SK-N-SH treated with all-trans-retinoic acid at 6 μM for 48 hours (cell line): ENCODE data around the gene FRMPD2.
"Not testable (repeated sequence)": the region's sequence is repeated elsewhere in the genome, so short reads cannot be mapped to it uniquely, and the experiment has no call there.

Source experiments
- ATAC-seq: fragments of 200-7000 bp; cut with Tn5 transposase; 3 replicates; pipeline ENCODE4 v1.9.1; 2020; ENCODE audit warnings: mild to moderate bottlenecking, moderate library complexity
- ARNTL ChIP-seq: fragments of 450-650 bp; formaldehyde crosslinking; IDR thresholded peaks from 2 replicates; pipeline ENCODE4 v1.5.0; 2020; ENCODE audit warnings: low read depth, mild to moderate bottlenecking, moderate library complexity, borderline replicate concordance
- CSDC2 ChIP-seq: fragments of 250-450 bp; sonication (Bioruptor Pico); IDR thresholded peaks from 2 replicates; pipeline ENCODE4 v1.5.0; 2020; ENCODE audit warnings: mild to moderate bottlenecking, moderate library complexity
- ESRRG ChIP-seq: fragments of 250-450 bp; sonication (Bioruptor Pico); IDR thresholded peaks from 2 replicates; pipeline ENCODE4 v1.6.1; 2021; ENCODE audit warnings: mild to moderate bottlenecking
- GLIS3 ChIP-seq: fragments of 250-450 bp; sonication (Bioruptor Pico); IDR thresholded peaks from 2 replicates; pipeline ENCODE4 v1.5.0; 2020; ENCODE audit warnings: mild to moderate bottlenecking, moderate library complexity
- OSR1 ChIP-seq: fragments of 250-450 bp; sonication (Bioruptor Pico); IDR thresholded peaks from 2 replicates; pipeline ENCODE4 v1.8.0; 2022; ENCODE audit warnings: moderate library complexity, mild to moderate bottlenecking, inconsistent platforms
- PPARA ChIP-seq: fragments of 250-450 bp; sonication (Bioruptor Pico); IDR thresholded peaks from 2 replicates; pipeline ENCODE4 v1.5.0; 2020; ENCODE audit warnings: mild to moderate bottlenecking, borderline replicate concordance
- RARB ChIP-seq: fragments of 250-450 bp; sonication (Bioruptor Pico); IDR thresholded peaks from 2 replicates; pipeline ENCODE4 v1.8.0; 2021; ENCODE audit warnings: mild to moderate bottlenecking, moderate library complexity
- TOX ChIP-seq: fragments of 250-450 bp; sonication (Bioruptor Pico); IDR thresholded peaks from 2 replicates; pipeline ENCODE4 v1.8.0; 2021; ENCODE audit warnings: mild to moderate bottlenecking, moderate library complexity, borderline replicate concordance
- ZFP3 ChIP-seq: fragments of 250-450 bp; sonication (Bioruptor Pico); IDR thresholded peaks from 2 replicates; pipeline ENCODE4 v1.5.0; 2020; ENCODE audit warnings: mild to moderate bottlenecking, moderate library complexity
- ZFP30 ChIP-seq: fragments of 450-650 bp; formaldehyde crosslinking; IDR thresholded peaks from 2 replicates; pipeline ENCODE4 v1.5.0; 2022; ENCODE audit warnings: mild to moderate bottlenecking, moderate library complexity
- TF ChIP-seq, protein P1 (sequence below): fragments of 250-450 bp; sonication (Bioruptor Pico); IDR thresholded peaks from 2 replicates; pipeline ENCODE4 v1.5.0; 2020; ENCODE audit warnings: mild to moderate bottlenecking, moderate library complexity
- TF ChIP-seq, protein P2 (sequence below): fragments of 250-450 bp; sonication (Bioruptor Pico); IDR thresholded peaks from 2 replicates; pipeline ENCODE4 v1.5.1; 2021; ENCODE audit warnings: mild to moderate bottlenecking, moderate library complexity
- TF ChIP-seq, protein P3 (sequence below): fragments of 250-450 bp; sonication (Bioruptor Pico); IDR thresholded peaks from 2 replicates; pipeline ENCODE4 v1.8.0; 2020; ENCODE audit warnings: mild to moderate bottlenecking, moderate library complexity, borderline replicate concordance
- TF ChIP-seq, protein P4 (sequence below): fragments of 250-450 bp; sonication (Bioruptor Pico); IDR thresholded peaks from 2 replicates; pipeline ENCODE4 v1.5.1; 2020; ENCODE audit warnings: low read depth, mild to moderate bottlenecking, moderate library complexity
- TF ChIP-seq, protein P5 (sequence below): fragments of 250-450 bp; sonication (Bioruptor Pico); IDR thresholded peaks from 2 replicates; pipeline ENCODE4 v1.8.0; 2021; ENCODE audit warnings: low read depth, mild to moderate bottlenecking, moderate library complexity, borderline replicate concordance

The FRMPD2 gene

DNA sequence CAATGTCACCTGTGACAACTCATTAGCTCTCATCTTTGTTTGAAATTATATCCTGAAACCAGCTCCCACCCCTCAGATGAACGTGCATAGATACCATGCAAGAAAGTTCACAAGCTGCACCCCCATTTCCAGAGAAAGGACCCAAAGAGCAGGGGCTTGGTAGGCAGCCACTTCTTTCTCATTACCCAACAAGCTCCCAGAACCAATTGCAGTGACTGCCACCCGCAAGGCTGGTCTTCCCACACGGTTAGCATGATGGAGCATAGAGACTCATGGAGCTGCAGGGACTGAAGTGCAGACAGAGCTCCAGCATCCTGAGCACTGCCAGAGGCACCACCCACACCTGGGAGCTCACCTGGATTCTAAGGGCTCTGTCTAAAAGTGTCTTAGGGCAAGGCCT, 28.5 kb downstream of the FRMPD2 start:
- no peak for ATAC-seq
- TF ChIP-seq ARNTL (CRISPR knock-in tag) (no peak), ZFP3 (CRISPR knock-in tag) (no peak), ESRRG (CRISPR knock-in tag) (no peak), GLIS3 (CRISPR knock-in tag) (no peak), PPARA (CRISPR knock-in tag) (no peak), OSR1 (CRISPR knock-in tag) (no peak), CSDC2 (CRISPR knock-in tag) (no peak)
- TF ChIP-seq, protein P1, sequence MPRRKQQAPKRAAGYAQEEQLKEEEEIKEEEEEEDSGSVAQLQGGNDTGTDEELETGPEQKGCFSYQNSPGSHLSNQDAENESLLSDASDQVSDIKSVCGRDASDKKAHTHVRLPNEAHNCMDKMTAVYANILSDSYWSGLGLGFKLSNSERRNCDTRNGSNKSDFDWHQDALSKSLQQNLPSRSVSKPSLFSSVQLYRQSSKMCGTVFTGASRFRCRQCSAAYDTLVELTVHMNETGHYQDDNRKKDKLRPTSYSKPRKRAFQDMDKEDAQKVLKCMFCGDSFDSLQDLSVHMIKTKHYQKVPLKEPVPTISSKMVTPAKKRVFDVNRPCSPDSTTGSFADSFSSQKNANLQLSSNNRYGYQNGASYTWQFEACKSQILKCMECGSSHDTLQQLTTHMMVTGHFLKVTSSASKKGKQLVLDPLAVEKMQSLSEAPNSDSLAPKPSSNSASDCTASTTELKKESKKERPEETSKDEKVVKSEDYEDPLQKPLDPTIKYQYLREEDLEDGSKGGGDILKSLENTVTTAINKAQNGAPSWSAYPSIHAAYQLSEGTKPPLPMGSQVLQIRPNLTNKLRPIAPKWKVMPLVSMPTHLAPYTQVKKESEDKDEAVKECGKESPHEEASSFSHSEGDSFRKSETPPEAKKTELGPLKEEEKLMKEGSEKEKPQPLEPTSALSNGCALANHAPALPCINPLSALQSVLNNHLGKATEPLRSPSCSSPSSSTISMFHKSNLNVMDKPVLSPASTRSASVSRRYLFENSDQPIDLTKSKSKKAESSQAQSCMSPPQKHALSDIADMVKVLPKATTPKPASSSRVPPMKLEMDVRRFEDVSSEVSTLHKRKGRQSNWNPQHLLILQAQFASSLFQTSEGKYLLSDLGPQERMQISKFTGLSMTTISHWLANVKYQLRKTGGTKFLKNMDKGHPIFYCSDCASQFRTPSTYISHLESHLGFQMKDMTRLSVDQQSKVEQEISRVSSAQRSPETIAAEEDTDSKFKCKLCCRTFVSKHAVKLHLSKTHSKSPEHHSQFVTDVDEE (CRISPR knock-in tag) = no peak
- TF ChIP-seq, protein P2, sequence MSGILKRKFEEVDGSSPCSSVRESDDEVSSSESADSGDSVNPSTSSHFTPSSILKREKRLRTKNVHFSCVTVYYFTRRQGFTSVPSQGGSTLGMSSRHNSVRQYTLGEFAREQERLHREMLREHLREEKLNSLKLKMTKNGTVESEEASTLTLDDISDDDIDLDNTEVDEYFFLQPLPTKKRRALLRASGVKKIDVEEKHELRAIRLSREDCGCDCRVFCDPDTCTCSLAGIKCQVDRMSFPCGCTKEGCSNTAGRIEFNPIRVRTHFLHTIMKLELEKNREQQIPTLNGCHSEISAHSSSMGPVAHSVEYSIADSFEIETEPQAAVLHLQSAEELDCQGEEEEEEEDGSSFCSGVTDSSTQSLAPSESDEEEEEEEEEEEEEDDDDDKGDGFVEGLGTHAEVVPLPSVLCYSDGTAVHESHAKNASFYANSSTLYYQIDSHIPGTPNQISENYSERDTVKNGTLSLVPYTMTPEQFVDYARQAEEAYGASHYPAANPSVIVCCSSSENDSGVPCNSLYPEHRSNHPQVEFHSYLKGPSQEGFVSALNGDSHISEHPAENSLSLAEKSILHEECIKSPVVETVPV (CRISPR knock-in tag) = no peak
- TF ChIP-seq, protein P3, sequence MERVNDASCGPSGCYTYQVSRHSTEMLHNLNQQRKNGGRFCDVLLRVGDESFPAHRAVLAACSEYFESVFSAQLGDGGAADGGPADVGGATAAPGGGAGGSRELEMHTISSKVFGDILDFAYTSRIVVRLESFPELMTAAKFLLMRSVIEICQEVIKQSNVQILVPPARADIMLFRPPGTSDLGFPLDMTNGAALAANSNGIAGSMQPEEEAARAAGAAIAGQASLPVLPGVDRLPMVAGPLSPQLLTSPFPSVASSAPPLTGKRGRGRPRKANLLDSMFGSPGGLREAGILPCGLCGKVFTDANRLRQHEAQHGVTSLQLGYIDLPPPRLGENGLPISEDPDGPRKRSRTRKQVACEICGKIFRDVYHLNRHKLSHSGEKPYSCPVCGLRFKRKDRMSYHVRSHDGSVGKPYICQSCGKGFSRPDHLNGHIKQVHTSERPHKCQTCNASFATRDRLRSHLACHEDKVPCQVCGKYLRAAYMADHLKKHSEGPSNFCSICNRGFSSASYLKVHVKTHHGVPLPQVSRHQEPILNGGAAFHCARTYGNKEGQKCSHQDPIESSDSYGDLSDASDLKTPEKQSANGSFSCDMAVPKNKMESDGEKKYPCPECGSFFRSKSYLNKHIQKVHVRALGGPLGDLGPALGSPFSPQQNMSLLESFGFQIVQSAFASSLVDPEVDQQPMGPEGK = no peak

DNA sequence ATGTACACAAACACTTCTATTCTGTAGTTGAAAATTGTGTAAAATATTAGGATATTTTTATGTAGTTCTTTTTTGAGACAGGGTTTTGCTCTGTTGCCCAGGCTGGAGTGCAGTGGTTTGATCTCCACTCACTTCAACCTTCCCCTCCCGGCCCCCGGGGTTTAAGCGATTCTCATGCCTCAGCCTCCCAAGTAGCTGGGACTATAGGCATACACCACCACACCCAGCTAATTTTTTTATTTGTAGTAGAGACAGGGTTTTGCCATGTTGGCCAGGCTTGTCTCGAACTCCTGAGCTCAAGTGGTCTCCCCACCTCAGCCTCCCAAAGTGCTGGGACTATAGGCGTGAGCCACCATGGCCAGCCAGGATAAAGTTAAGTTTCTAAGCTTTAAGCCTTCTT, 30.6 kb downstream of the FRMPD2 start:
- ATAC-seq = not testable (repeated sequence)

DNA sequence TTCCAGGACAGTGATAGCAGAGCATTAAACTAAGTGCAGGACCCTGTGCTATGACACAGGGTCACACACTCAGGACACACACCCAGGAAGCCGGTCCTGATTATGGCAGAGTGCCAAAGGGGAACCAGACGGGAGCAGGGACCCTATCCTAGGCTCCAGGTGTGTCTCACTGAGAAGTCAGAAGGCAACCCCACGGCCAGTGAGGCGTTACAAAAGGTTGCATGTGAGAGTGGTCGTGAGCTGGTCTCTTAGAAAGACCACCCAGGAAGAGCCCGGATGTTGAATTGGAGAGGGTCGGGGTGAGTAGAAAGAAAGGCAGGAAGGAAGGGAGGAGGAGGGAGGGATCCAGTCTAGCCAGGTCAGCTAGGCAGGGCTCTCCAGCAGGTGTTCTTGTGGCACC, 31.0 kb downstream of the FRMPD2 start:
- TF ChIP-seq, protein P4, sequence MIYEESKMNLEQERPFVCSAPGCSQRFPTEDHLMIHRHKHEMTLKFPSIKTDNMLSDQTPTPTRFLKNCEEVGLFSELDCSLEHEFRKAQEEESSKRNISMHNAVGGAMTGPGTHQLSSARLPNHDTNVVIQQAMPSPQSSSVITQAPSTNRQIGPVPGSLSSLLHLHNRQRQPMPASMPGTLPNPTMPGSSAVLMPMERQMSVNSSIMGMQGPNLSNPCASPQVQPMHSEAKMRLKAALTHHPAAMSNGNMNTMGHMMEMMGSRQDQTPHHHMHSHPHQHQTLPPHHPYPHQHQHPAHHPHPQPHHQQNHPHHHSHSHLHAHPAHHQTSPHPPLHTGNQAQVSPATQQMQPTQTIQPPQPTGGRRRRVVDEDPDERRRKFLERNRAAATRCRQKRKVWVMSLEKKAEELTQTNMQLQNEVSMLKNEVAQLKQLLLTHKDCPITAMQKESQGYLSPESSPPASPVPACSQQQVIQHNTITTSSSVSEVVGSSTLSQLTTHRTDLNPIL (CRISPR knock-in tag) = no peak
- TF ChIP-seq, protein P3 = no peak
- TF ChIP-seq, protein P5, sequence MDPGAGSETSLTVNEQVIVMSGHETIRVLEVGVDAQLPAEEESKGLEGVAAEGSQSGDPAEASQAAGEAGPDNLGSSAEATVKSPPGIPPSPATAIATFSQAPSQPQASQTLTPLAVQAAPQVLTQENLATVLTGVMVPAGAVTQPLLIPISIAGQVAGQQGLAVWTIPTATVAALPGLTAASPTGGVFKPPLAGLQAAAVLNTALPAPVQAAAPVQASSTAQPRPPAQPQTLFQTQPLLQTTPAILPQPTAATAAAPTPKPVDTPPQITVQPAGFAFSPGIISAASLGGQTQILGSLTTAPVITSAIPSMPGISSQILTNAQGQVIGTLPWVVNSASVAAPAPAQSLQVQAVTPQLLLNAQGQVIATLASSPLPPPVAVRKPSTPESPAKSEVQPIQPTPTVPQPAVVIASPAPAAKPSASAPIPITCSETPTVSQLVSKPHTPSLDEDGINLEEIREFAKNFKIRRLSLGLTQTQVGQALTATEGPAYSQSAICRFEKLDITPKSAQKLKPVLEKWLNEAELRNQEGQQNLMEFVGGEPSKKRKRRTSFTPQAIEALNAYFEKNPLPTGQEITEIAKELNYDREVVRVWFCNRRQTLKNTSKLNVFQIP = no peak
- TF ChIP-seq CSDC2 (CRISPR knock-in tag) = no peak
- no peak for ATAC-seq

DNA sequence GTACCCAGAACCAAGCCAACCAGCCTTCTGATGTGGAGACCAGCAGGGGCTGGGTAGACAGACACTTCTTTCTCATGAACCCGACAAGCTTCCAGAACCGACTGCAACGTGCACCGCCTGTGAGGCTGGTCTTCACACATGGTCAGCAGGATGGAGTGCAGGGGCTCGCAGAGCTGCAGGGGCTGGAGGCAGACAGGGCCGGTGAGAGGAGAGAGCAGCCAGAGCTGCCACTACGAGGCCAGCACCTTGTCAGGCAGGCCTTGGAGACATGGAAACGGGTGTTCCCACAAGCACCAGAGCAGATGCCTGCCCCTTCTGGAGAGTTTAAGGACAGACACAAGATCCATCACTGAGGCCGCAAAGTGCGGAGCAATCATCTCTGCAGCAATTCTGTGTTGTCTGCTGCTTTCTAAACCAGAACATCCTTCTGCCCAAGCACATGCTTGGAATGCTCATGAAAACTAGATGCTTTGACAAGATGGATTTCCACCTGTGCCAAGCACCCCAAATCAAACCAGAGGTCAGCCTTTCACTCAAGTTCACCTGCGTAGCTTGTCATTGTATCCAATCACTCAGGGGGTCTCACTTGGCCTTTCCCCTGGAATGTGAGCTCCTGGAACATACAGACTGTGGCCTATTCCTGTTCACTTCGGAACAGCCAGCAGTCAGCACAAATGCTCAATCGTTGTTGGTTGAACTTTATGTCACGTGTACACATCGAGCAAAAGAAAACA, 32.2 kb downstream of the FRMPD2 start:
- no peak for ATAC-seq
- TF ChIP-seq ZFP3 (CRISPR knock-in tag) (no peak), PPARA (CRISPR knock-in tag) (no peak), RARB (CRISPR knock-in tag) (no peak)

DNA sequence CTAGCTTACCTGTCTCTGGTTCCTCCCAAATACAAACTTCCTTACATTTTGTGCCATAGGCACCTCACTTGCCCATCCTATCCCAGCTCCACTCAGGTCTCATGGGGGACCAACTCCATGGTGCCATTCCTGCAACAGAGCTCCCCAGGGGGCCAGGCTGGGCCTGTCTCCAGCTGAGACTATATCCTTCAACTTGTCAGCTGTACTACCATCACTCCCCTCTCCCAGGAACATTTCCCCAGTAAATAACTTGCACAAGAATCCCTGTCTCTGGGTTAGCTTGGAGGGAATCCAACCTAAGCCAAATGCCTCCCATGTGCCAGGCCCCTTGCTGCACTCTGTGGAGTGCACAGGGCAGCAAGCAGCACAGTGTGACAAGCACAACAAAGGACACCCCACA, 33.2 kb downstream of the FRMPD2 start:
- TF ChIP-seq ZFP30 (CRISPR knock-in tag) = no peak
- TF ChIP-seq TOX (CRISPR knock-in tag) = no peak
- TF ChIP-seq RARB (CRISPR knock-in tag) = no peak
- TF ChIP-seq, protein P4 (CRISPR knock-in tag) = no peak
- TF ChIP-seq, protein P2 (CRISPR knock-in tag) = no peak
- TF ChIP-seq ESRRG (CRISPR knock-in tag) = no peak
- ATAC-seq = no peak
